ENCODE results near the gene NEDD4L. TPM values are rescaled to one million over a fixed set of nuclear protein-coding genes. Genes with fewer than 3 reads are reported as not detected.

Gene NEDD4L
- total and polyA plus RNA-seq, 5 donors from 2014 or later, result 4.4 to 19.6 (median 7.8) TPM

GRCh38 chr18:58405107-58405898 is 361.3 kb downstream of the NEDD4L start:
- Mint-ChIP-seq H3K36me3 (no peaks in the 10 kb centered on the region), H3K27me3 (peaks cover 5% of the 10 kb centered on the region), H3K27ac (no peak overlapping the region), H3K9me3 (no peaks in the 10 kb centered on the region), H3K4me1 (peaks cover 2 to 15% (median 8%) of the 10 kb centered on the region in 4 donors), H3K4me3 (no peak overlapping the region)
- H3K4me3 ChIP-seq (ENCODE audit: low read depth, low read length), result no peak overlapping the region
- no peaks in the 10 kb centered on the region for H3K4me1 ChIP-seq (ENCODE audit: control insufficient read depth, insufficient read depth, low read length, poor library complexity, severe bottlenecking)
- ATAC-seq (ENCODE audit: low read depth in 2 of 2) (no peak), DNase-seq (no peak)
- H3K36me3 ChIP-seq (ENCODE audit: control insufficient read depth, insufficient read depth, low read length), result no peaks in the 10 kb centered on the region
- H3K27ac ChIP-seq (ENCODE audit: insufficient read depth, low read length, poor library complexity, severe bottlenecking), result no peak overlapping the region
- H3K9me3 ChIP-seq (ENCODE audit: control insufficient read depth in 2 of 2, low read length in 2 of 2), result no peaks in the 10 kb centered on the region
- H3K27me3 ChIP-seq (ENCODE audit: control insufficient read depth, insufficient read depth, low read length), result peaks cover 2% of the 10 kb centered on the region

- Mint-ChIP-seq H3K4me3 (no peak overlapping the region), H3K36me3 (no peaks in the 10 kb centered on the region), H3K27me3 (peaks cover 9% of the 10 kb centered on the region), H3K4me1 (no peaks in the 10 kb centered on the region), H3K9me3 (no peaks in the 10 kb centered on the region), H3K27ac (no peak overlapping the region)
- Histone ChIP-seq H3K36me3 (ENCODE audit: control insufficient read depth, insufficient read depth, low read length) (no peaks in the 10 kb centered on the region), H3K27ac (ENCODE audit: insufficient read depth, low read length, poor library complexity, severe bottlenecking) (no peak overlapping the region), H3K27me3 (ENCODE audit: control insufficient read depth, insufficient read depth, low read length) (peaks cover 2% of the 10 kb centered on the region), H3K4me3 (ENCODE audit: low read depth, low read length) (no peak overlapping the region), H3K9me3 (ENCODE audit: control insufficient read depth in 2 of 2, low read length in 2 of 2) (no peaks in the 10 kb centered on the region), H3K4me1 (ENCODE audit: control insufficient read depth, insufficient read depth, low read length, poor library complexity, severe bottlenecking) (no peaks in the 10 kb centered on the region)
- ATAC-seq (ENCODE audit: low read depth in 2 of 2), result no peak
- DNase-seq, result no peak
Measured at GRCh38 chr18:58407263-58407648, 363.2 kb downstream of the NEDD4L start.

- H3K27ac ChIP-seq (ENCODE audit: insufficient read depth, low read length, poor library complexity, severe bottlenecking), result no peak overlapping the region
- Mint-ChIP-seq H3K36me3 (no peaks in the 10 kb centered on the region), H3K9me3 (no peaks in the 10 kb centered on the region), H3K27me3 (peaks cover 11% of the 10 kb centered on the region), H3K4me1 (no peaks in the 10 kb centered on the region), H3K27ac (no peak overlapping the region), H3K4me3 (no peak overlapping the region)
- no peaks in the 10 kb centered on the region for H3K9me3 ChIP-seq (ENCODE audit: control insufficient read depth in 2 of 2, low read length in 2 of 2)
- no peak overlapping the region for H3K4me3 ChIP-seq (ENCODE audit: low read depth, low read length)
- H3K4me1 ChIP-seq (ENCODE audit: control insufficient read depth, insufficient read depth, low read length, poor library complexity, severe bottlenecking), result no peaks in the 10 kb centered on the region
- ATAC-seq (ENCODE audit: low read depth in 2 of 2) (no peak), DNase-seq (no peak)
- no peaks in the 10 kb centered on the region for H3K36me3 ChIP-seq (ENCODE audit: control insufficient read depth, insufficient read depth, low read length)
- peaks cover 2% of the 10 kb centered on the region for H3K27me3 ChIP-seq (ENCODE audit: control insufficient read depth, insufficient read depth, low read length)
Measured at GRCh38 chr18:58407649-58408407, 363.8 kb downstream of the NEDD4L start.

GRCh38 chr18:58408665-58409064 is 364.6 kb downstream of the NEDD4L start:
- Mint-ChIP-seq H3K27ac (no peak overlapping the region), H3K27me3 (peaks cover 8% of the 10 kb centered on the region), H3K36me3 (no peaks in the 10 kb centered on the region), H3K4me1 (no peaks in the 10 kb centered on the region), H3K9me3 (no peaks in the 10 kb centered on the region), H3K4me3 (no peak overlapping the region)
- H3K36me3 ChIP-seq (ENCODE audit: control insufficient read depth, insufficient read depth, low read length), result no peaks in the 10 kb centered on the region
- no peak overlapping the region for H3K4me3 ChIP-seq (ENCODE audit: low read depth, low read length)
- H3K9me3 ChIP-seq (ENCODE audit: control insufficient read depth in 2 of 2, low read length in 2 of 2), result no peaks in the 10 kb centered on the region
- H3K27ac ChIP-seq (ENCODE audit: insufficient read depth, low read length, poor library complexity, severe bottlenecking), result no peak overlapping the region
- ATAC-seq (ENCODE audit: low read depth in 2 of 2), result no peak
- no peak for DNase-seq
- H3K4me1 ChIP-seq (ENCODE audit: control insufficient read depth, insufficient read depth, low read length, poor library complexity, severe bottlenecking), result no peaks in the 10 kb centered on the region
- H3K27me3 ChIP-seq (ENCODE audit: control insufficient read depth, insufficient read depth, low read length), result peaks cover 2% of the 10 kb centered on the region

GRCh38 chr18:58409802-58410445 is 365.9 kb downstream of the NEDD4L start:
- Mint-ChIP-seq H3K4me3 (no peak overlapping the region), H3K27me3 (peaks cover 11% of the 10 kb centered on the region), H3K4me1 (no peaks in the 10 kb centered on the region), H3K27ac (no peak overlapping the region), H3K9me3 (no peaks in the 10 kb centered on the region), H3K36me3 (no peaks in the 10 kb centered on the region)
- no peak overlapping the region for H3K4me3 ChIP-seq (ENCODE audit: low read depth, low read length)
- H3K36me3 ChIP-seq (ENCODE audit: control insufficient read depth, insufficient read depth, low read length), result no peaks in the 10 kb centered on the region
- no peak for ATAC-seq (ENCODE audit: low read depth in 2 of 2)
- H3K9me3 ChIP-seq (ENCODE audit: control insufficient read depth in 2 of 2, low read length in 2 of 2), result no peaks in the 10 kb centered on the region
- H3K27ac ChIP-seq (ENCODE audit: insufficient read depth, low read length, poor library complexity, severe bottlenecking), result no peak overlapping the region
- H3K4me1 ChIP-seq (ENCODE audit: control insufficient read depth, insufficient read depth, low read length, poor library complexity, severe bottlenecking), result no peaks in the 10 kb centered on the region
- no peak for DNase-seq
- peaks cover 2% of the 10 kb centered on the region for H3K27me3 ChIP-seq (ENCODE audit: control insufficient read depth, insufficient read depth, low read length)

GRCh38 chr18:58411323-58411722 is 367.3 kb downstream of the NEDD4L start:
- Mint-ChIP-seq H3K4me1 (no peaks in the 10 kb centered on the region), H3K36me3 (no peaks in the 10 kb centered on the region)
- no peak overlapping the region for H3K27ac ChIP-seq (ENCODE audit: insufficient read depth, low read length, poor library complexity, severe bottlenecking)

GRCh38 chr18:58412844-58413666 is 369.0 kb downstream of the NEDD4L start:
- H3K4me3 Mint-ChIP-seq, result no peak overlapping the region
- DNase-seq, result no peak
- no peaks in the 10 kb centered on the region for H3K4me1 Mint-ChIP-seq
- no peaks in the 10 kb centered on the region for H3K9me3 ChIP-seq (ENCODE audit: control insufficient read depth in 2 of 2, low read length in 2 of 2)
- H3K27ac ChIP-seq (ENCODE audit: insufficient read depth, low read length, poor library complexity, severe bottlenecking), result no peak overlapping the region
- H3K27me3 ChIP-seq (ENCODE audit: control insufficient read depth, insufficient read depth, low read length), result no peaks in the 10 kb centered on the region
- no peak for ATAC-seq (ENCODE audit: low read depth in 2 of 2)
- no peak overlapping the region for H3K27ac Mint-ChIP-seq
- no peaks in the 10 kb centered on the region for H3K36me3 ChIP-seq (ENCODE audit: control insufficient read depth, insufficient read depth, low read length)
- H3K27me3 Mint-ChIP-seq, result peaks cover 26% of the 10 kb centered on the region
- no peaks in the 10 kb centered on the region for H3K9me3 Mint-ChIP-seq
- H3K4me3 ChIP-seq (ENCODE audit: low read depth, low read length), result no peak overlapping the region
- no peaks in the 10 kb centered on the region for H3K4me1 ChIP-seq (ENCODE audit: control insufficient read depth, insufficient read depth, low read length, poor library complexity, severe bottlenecking)
- no peaks in the 10 kb centered on the region for H3K36me3 Mint-ChIP-seq

More at GRCh38 chr18:58411323-58411722, 367.3 kb downstream of the NEDD4L start:
- H3K27me3 ChIP-seq (ENCODE audit: control insufficient read depth, insufficient read depth, low read length), result peaks cover 2% of the 10 kb centered on the region
- H3K4me3 Mint-ChIP-seq, result no peak overlapping the region
- H3K27me3 Mint-ChIP-seq, result peaks cover 20% of the 10 kb centered on the region
- H3K4me1 ChIP-seq (ENCODE audit: control insufficient read depth, insufficient read depth, low read length, poor library complexity, severe bottlenecking), result no peaks in the 10 kb centered on the region
- H3K27ac Mint-ChIP-seq, result no peak overlapping the region
- H3K9me3 ChIP-seq (ENCODE audit: control insufficient read depth in 2 of 2, low read length in 2 of 2), result no peaks in the 10 kb centered on the region
- ATAC-seq (ENCODE audit: low read depth in 2 of 2) (no peak), DNase-seq (no peak)
- H3K36me3 ChIP-seq (ENCODE audit: control insufficient read depth, insufficient read depth, low read length), result no peaks in the 10 kb centered on the region
- H3K9me3 Mint-ChIP-seq, result no peaks in the 10 kb centered on the region
- H3K4me3 ChIP-seq (ENCODE audit: low read depth, low read length), result no peak overlapping the region

All from CD4-positive, CD25-positive, alpha-beta regulatory T cell (primary cell).